Fibroblast of skin of back (primary cell): ENCODE measurements around the gene CSNK1G1.
"Not testable (repeated sequence)": the region's sequence is repeated elsewhere in the genome, so short reads cannot be mapped to it uniquely, and the experiment has no call there.

Experiments used
- DNase-seq: peaks from one replicate; pipeline ENCODE4 v3.0.0-alpha.2; 2013

The CSNK1G1 gene

GRCh38 chr15:64131547-64131946 lies 224.4 kb downstream of the CSNK1G1 start:
- no peak for DNase-seq

GRCh38 chr15:64130159-64130558 lies 225.8 kb downstream of the CSNK1G1 start:
- no peak for DNase-seq

- no peak for DNase-seq
Measured at GRCh38 chr15:64127521-64128270, 228.3 kb downstream of the CSNK1G1 start.

- no peak for DNase-seq
Measured at GRCh38 chr15:64125978-64126377, 230.0 kb downstream of the CSNK1G1 start.

- no peak for DNase-seq
Measured at GRCh38 chr15:64122936-64123351, 233.0 kb downstream of the CSNK1G1 start.

- DNase-seq: no peak
Measured at GRCh38 chr15:64122444-64122843, 233.5 kb downstream of the CSNK1G1 start.

- DNase-seq: no peak
Measured at GRCh38 chr15:64121614-64122013, 234.4 kb downstream of the CSNK1G1 start.

GRCh38 chr15:64120322-64120721 lies 235.7 kb downstream of the CSNK1G1 start:
- DNase-seq: not testable (repeated sequence)

- no peak for DNase-seq
Measured at GRCh38 chr15:64117759-64118487, 238.1 kb downstream of the CSNK1G1 start.
